ENCODE results near the gene ING5. TPM values are rescaled to one million over a fixed set of nuclear protein-coding genes. Genes with fewer than 3 reads are reported as not detected.
"Not testable (repeated sequence)": the region's sequence is repeated elsewhere in the genome, so short reads cannot be mapped to it uniquely, and the experiment has no call there.

ING5 gene
- polyA plus RNA-seq, 1 experiment = 27.0 TPM

DNA sequence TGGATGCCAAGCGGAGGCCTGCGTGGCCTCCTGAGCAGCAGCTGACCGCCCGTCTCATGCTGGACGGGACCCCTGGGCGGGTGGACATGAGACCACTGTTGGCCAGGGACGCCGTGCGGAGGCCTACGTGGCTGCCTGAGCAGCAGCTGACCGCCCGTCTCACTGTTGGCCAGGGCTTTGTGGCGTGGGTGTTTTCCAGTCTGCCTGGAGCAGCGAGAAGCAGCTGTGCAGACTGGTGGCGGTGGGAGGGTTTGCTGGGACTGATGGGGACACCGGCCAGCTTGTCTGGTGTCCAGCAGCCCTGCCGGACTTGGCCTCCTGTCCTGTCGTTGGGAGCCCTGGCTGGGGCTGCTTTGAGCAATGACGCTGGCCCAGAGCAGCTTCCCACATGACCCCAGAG lies 26.8 kb downstream of the ING5 start:
- Histone ChIP-seq H3K27me3 (ENCODE audit: control insufficient read depth, insufficient read depth, low read length) (no peaks in the 10 kb centered on the region), H3K4me3 (ENCODE audit: low read depth, low read length) (no peak overlapping the region), H3K36me3 (ENCODE audit: control insufficient read depth, insufficient read depth, low read length) (peaks cover 1% of the 10 kb centered on the region)
- ChIA-PET POLR2A (no interaction called here), CTCF (interaction anchor here (4.9 kb wide), 1 partner anchor 26 kb away, joined by 18 read pairs; the partner anchor contains the start of gene ING5)
- TF ChIP-seq, protein P1, sequence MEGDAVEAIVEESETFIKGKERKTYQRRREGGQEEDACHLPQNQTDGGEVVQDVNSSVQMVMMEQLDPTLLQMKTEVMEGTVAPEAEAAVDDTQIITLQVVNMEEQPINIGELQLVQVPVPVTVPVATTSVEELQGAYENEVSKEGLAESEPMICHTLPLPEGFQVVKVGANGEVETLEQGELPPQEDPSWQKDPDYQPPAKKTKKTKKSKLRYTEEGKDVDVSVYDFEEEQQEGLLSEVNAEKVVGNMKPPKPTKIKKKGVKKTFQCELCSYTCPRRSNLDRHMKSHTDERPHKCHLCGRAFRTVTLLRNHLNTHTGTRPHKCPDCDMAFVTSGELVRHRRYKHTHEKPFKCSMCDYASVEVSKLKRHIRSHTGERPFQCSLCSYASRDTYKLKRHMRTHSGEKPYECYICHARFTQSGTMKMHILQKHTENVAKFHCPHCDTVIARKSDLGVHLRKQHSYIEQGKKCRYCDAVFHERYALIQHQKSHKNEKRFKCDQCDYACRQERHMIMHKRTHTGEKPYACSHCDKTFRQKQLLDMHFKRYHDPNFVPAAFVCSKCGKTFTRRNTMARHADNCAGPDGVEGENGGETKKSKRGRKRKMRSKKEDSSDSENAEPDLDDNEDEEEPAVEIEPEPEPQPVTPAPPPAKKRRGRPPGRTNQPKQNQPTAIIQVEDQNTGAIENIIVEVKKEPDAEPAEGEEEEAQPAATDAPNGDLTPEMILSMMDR (IDR thresholded peaks at IDR 0.05; ENCODE audit: insufficient read depth, low read depth, low read length) = no peak
- DNase-seq (ENCODE audit: low read depth) = no peak

DNA sequence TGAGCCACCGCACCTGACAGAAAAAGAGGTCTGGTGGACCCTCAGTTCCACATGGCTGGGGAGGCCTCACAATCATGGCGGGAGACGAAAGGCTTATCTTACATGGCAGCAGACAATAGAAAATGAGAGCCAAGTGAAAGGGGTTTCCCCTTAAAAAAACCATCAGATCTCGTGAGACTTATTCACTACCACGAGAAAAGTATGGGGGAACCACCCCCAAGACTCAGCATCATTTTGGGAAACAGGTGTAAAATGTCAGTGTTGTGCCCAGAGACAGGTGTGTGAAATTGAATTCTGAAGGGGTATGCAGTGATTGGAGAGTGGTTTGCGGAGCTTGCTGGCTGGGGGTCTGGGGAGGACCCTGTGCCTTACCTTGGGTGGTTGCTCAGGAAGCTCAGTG lies 28.0 kb downstream of the ING5 start:
- no peak for DNase-seq (ENCODE audit: low read depth)
- H3K27me3 ChIP-seq (ENCODE audit: control insufficient read depth, insufficient read depth, low read length) = no peaks in the 10 kb centered on the region
- CTCF ChIA-PET = interaction anchor here (4.9 kb wide), 1 partner anchor 27 kb away, joined by 18 read pairs; the partner anchor contains the start of gene ING5
- H3K4me3 ChIP-seq (ENCODE audit: low read depth, low read length) = no peak overlapping the region
- TF ChIP-seq, protein P1 (IDR thresholded peaks at IDR 0.05; ENCODE audit: insufficient read depth, low read depth, low read length) = no peak
- no peaks in the 10 kb centered on the region for H3K36me3 ChIP-seq (ENCODE audit: control insufficient read depth, insufficient read depth, low read length)
- POLR2A ChIA-PET = no interaction called here

DNA sequence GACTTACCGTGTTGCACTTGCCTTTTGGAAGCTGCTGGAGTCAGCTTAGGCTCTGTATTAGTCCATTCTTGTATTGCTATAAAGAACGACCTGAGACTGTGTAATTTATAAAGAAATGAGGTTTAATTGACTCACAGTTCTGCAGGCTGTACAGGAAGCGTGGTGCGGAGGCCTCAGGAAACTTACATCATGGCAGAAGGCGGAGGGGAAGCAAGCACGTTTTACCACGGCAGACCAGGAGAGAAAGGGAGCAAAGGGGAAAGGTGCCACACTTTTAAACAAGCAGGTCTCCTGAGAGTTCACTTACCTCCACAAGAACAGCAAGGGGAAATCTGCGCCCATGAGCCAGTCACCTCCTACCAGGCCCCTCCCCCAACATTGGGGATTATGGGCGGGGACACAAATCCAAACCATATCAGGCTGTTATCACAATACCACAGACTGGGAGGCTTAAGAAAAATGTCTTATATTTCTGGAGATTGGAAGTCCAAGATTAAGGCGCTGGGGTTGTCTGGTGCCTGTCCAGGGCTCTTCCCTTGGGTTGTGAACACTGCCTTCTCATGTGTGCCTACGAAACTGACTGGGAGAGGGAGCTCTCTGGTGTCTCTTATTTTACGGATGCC lies 28.9 kb downstream of the ING5 start:
- H3K27me3 ChIP-seq (ENCODE audit: control insufficient read depth, insufficient read depth, low read length) = no peaks in the 10 kb centered on the region
- ChIA-PET CTCF (interaction anchor here (4.9 kb wide), 1 partner anchor 28 kb away, joined by 18 read pairs; the partner anchor contains the start of gene ING5), POLR2A (no interaction called here)
- no peak for DNase-seq (ENCODE audit: low read depth)
- H3K36me3 ChIP-seq (ENCODE audit: control insufficient read depth, insufficient read depth, low read length) = no peaks in the 10 kb centered on the region
- TF ChIP-seq, protein P1 (IDR thresholded peaks at IDR 0.05; ENCODE audit: insufficient read depth, low read depth, low read length) = no peak
- no peak overlapping the region for H3K4me3 ChIP-seq (ENCODE audit: low read depth, low read length)

GRCh38 chr2:241732513-241733186 lies 30.8 kb downstream of the ING5 start:
- H3K4me3 ChIP-seq (ENCODE audit: low read depth, low read length); H3K36me3 ChIP-seq (ENCODE audit: control insufficient read depth, insufficient read depth, low read length); H3K27me3 ChIP-seq (ENCODE audit: control insufficient read depth, insufficient read depth, low read length); DNase-seq (ENCODE audit: low read depth); POLR2A ChIA-PET: not testable (repeated sequence)
- CTCF ChIA-PET = interaction anchor here (1.3 to 4.9 kb wide), 4 partner anchors 11 to 146 kb away, joined by 3 to 18 read pairs (median 9); partner anchors contain the start of gene ING5
- TF ChIP-seq, protein P1 (IDR thresholded peaks at IDR 0.05; ENCODE audit: insufficient read depth, low read depth, low read length) = peak; percentile 38

DNA sequence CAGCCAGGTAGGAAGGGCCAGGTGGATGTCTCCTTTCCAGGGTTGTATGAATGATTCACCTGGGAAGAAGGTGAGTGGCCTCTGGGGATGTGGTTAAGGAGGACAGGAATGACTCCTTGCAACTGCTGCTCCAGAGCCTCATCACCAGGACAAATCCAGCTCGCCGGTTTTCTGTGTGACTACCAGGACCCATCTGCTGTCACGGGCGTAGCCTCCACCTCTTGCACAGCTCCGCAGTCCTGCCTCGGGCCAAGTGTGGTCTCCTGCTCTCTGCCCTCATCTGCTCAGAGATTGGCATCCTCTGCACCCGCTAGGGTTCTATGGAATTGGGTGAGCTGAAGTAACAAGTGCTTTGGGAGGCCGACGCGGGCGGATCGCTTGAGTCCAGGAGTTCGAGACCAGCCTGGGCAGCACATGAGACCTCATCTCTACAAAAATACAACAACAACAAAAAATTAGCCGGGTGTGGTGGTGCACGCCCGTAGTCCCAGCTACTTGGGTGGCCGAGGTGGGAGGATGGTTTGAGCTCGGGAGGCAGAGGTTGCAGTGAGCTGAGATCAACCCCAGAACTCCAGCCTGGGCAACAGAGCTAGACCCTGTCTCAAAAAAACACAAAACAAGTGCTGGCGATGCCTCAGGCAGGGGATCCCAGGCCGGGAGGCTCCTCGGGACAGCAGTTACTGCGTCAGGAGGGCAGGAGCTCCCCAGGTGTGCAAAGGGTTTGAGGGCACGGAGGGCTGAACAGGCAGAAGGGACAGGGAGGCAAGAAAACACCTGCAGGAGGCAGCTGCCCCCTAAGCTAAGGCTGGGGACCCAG lies 31.8 kb downstream of the ING5 start:
- peak overlapping the region; percentile 82 for H3K4me3 ChIP-seq (ENCODE audit: low read depth, low read length)
- H3K36me3 ChIP-seq (ENCODE audit: control insufficient read depth, insufficient read depth, low read length) = peaks cover 3% of the 10 kb centered on the region
- no peak for DNase-seq (ENCODE audit: low read depth)
- ChIA-PET POLR2A (no interaction called here), CTCF (interaction anchor here (1.2 to 2.8 kb wide), 7 partner anchors 7 to 145 kb away, joined by 3 to 15 read pairs (median 9); partner anchors contain the start of gene ING5)
- no peaks in the 10 kb centered on the region for H3K27me3 ChIP-seq (ENCODE audit: control insufficient read depth, insufficient read depth, low read length)
- TF ChIP-seq, protein P1 (IDR thresholded peaks at IDR 0.05; ENCODE audit: insufficient read depth, low read depth, low read length) = no peak

Measured in BJ (cell line).